ENCODE measurements around the gene NES.

NES gene

GRCh38 chr1:156692925-156693847 is 16.0 kb upstream of the NES start:
- TF ChIP-seq CTCF (conservative IDR thresholded peaks at IDR 0.05) = no peak
- peak overlapping the region; percentile 71 for H3K27ac ChIP-seq

GRCh38 chr1:156692441-156692924 is 15.3 kb upstream of the NES start:
- no peak for TF ChIP-seq CTCF (conservative IDR thresholded peaks at IDR 0.05)

GRCh38 chr1:156691665-156692440 is 14.6 kb upstream of the NES start:
- no peak for TF ChIP-seq CTCF (conservative IDR thresholded peaks at IDR 0.05)
- H3K27ac ChIP-seq = peak overlapping the region; percentile 71

More at GRCh38 chr1:156692441-156692924, 15.3 kb upstream of the NES start:
- peak overlapping the region; percentile 71 for H3K27ac ChIP-seq

GRCh38 chr1:156691191-156691590 is 14.0 kb upstream of the NES start:
- no peak for TF ChIP-seq CTCF (conservative IDR thresholded peaks at IDR 0.05)
- peak overlapping the region; percentile 71; the same call in 1 of the 2 replicates for H3K27ac ChIP-seq

- peak overlapping the region; percentile 35; the same call in 1 of the 2 replicates for H3K27ac ChIP-seq
- TF ChIP-seq CTCF (conservative IDR thresholded peaks at IDR 0.05) = no peak
These were observed 13.4 kb upstream of the NES start for GRCh38 chr1:156690675-156691036.

- no peak for TF ChIP-seq CTCF (conservative IDR thresholded peaks at IDR 0.05)
- peak overlapping the region; percentile 35; the same call in 1 of the 2 replicates for H3K27ac ChIP-seq
These were observed 12.9 kb upstream of the NES start for GRCh38 chr1:156689953-156690674.

All from VCaP (cell line).